HepG2 (cell line): ENCODE data around the gene C1orf74.

Experiments
- SIX4 ChIP-seq: sonication (generic); formaldehyde crosslinking; IDR thresholded peaks from 2 replicates; pipeline ENCODE4 v1.4.0; 2020; ENCODE audit warnings: missing genetic modification reagents
- ZNF773 ChIP-seq: sonication (generic); formaldehyde crosslinking; IDR thresholded peaks from 2 replicates; pipeline ENCODE4 v1.4.0; 2020; ENCODE audit warnings: missing genetic modification reagents, borderline replicate concordance
- ZZZ3 ChIP-seq: sonication (generic); formaldehyde crosslinking; IDR thresholded peaks from 2 replicates; pipeline ENCODE4 v1.4.0; 2020; ENCODE audit warnings: missing genetic modification reagents, mild to moderate bottlenecking, borderline replicate concordance
- TF ChIP-seq, protein P1 (sequence below): sonication (generic); formaldehyde crosslinking; IDR thresholded peaks from 2 replicates; pipeline ENCODE4 v1.4.0; 2020; ENCODE audit warnings: missing genetic modification reagents
- TF ChIP-seq, protein P2 (sequence below): sonication (generic); formaldehyde crosslinking; IDR thresholded peaks from 2 replicates; pipeline ENCODE4 v1.8.0; 2022; ENCODE audit warnings: mild to moderate bottlenecking, missing genetic modification reagents, borderline replicate concordance
- TF ChIP-seq, protein P3 (sequence below): sonication (generic); formaldehyde crosslinking; IDR thresholded peaks from 2 replicates; pipeline ENCODE4 v1.4.0; 2020; ENCODE audit warnings: missing genetic modification reagents, mild to moderate bottlenecking, borderline replicate concordance

DNA sequence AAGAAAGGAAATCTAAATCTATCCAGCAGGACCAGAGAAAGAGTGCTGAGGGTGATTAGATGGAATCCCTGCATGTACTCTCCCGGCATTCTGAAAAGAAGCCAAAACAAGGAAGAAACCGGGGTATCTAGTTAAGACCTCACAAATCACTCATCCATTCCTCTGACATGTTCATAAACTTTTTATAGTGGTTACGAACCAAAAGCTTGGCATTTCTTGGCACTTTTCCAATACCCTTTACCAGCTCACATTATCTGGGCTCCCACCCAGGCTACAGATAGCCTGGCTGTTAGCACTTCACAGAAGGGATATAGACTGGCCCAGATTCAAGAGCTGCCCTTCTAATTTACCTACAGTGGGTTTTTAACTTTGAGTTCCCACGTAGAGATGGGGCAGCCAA lies 1.8 kb upstream of the C1orf74 start:
- TF ChIP-seq ZZZ3 (CRISPR knock-in tag) (no peak), SIX4 (no peak), ZNF773 (no peak)
- TF ChIP-seq, protein P1, sequence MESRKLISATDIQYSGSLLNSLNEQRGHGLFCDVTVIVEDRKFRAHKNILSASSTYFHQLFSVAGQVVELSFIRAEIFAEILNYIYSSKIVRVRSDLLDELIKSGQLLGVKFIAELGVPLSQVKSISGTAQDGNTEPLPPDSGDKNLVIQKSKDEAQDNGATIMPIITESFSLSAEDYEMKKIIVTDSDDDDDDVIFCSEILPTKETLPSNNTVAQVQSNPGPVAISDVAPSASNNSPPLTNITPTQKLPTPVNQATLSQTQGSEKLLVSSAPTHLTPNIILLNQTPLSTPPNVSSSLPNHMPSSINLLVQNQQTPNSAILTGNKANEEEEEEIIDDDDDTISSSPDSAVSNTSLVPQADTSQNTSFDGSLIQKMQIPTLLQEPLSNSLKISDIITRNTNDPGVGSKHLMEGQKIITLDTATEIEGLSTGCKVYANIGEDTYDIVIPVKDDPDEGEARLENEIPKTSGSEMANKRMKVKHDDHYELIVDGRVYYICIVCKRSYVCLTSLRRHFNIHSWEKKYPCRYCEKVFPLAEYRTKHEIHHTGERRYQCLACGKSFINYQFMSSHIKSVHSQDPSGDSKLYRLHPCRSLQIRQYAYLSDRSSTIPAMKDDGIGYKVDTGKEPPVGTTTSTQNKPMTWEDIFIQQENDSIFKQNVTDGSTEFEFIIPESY (CRISPR knock-in tag) = no peak
- TF ChIP-seq, protein P2, sequence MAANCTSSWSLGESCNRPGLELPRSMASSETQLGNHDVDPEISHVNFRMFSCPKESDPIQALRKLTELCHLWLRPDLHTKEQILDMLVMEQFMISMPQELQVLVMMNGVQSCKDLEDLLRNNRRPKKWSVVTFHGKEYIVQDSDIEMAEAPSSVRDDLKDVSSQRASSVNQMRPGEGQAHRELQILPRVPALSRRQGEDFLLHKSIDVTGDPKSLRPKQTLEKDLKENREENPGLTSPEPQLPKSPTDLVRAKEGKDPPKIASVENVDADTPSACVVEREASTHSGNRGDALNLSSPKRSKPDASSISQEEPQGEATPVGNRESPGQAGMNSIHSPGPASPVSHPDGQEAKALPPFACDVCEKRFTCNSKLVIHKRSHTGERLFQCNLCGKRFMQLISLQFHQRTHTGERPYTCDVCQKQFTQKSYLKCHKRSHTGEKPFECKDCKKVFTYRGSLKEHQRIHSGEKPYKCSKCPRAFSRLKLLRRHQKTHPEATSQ = no peak
- TF ChIP-seq, protein P3, sequence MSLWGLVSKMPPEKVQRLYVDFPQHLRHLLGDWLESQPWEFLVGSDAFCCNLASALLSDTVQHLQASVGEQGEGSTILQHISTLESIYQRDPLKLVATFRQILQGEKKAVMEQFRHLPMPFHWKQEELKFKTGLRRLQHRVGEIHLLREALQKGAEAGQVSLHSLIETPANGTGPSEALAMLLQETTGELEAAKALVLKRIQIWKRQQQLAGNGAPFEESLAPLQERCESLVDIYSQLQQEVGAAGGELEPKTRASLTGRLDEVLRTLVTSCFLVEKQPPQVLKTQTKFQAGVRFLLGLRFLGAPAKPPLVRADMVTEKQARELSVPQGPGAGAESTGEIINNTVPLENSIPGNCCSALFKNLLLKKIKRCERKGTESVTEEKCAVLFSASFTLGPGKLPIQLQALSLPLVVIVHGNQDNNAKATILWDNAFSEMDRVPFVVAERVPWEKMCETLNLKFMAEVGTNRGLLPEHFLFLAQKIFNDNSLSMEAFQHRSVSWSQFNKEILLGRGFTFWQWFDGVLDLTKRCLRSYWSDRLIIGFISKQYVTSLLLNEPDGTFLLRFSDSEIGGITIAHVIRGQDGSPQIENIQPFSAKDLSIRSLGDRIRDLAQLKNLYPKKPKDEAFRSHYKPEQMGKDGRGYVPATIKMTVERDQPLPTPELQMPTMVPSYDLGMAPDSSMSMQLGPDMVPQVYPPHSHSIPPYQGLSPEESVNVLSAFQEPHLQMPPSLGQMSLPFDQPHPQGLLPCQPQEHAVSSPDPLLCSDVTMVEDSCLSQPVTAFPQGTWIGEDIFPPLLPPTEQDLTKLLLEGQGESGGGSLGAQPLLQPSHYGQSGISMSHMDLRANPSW (CRISPR knock-in tag) = no peak
